Left cardiac atrium (tissue), 4 donors: Measurements from ENCODE around the gene ZBTB16. TPM values are rescaled to one million over a fixed set of nuclear protein-coding genes. Genes with fewer than 3 reads are reported as not detected.
A peak's percentile ranks its signal among the peaks of the same experiment; 100 is the strongest.

Experiments
- ATAC-seq, 2 donors: fragments of 200-7000 bp; cut with Tn5 transposase; one replicate each; pipeline ENCODE4 v1.9.1; 2020; ENCODE audit warnings: mild to moderate bottlenecking in 2 of 2, moderate library complexity in 2 of 2
- DNase-seq: peaks from one replicate; pipeline ENCODE4 v3.0.0-alpha.2; 2020
- intact Hi-C, 2 donors: fragments of 100-400 bp; cut with DNase I; formaldehyde crosslinking; loops; one replicate each; pipeline versions ENCODE4 v1.14.1 to v1.15.1; 2022 to 2023
- long read RNA-seq: library from polyadenylated mRNA; unstranded; transcript quantifications from one replicate; pipeline ENCODE4 v2.0.0, GENCODE V29; 2021
- total RNA-seq, 2 donors: library from RNA; stranded (reverse); fragmentation: NEBNext Ultra II Directional; extraction: Animal tissue kit (Norgen Biotek cat#: 25700); gene quantifications; one replicate each; pipeline ENCODE4 v1.2.1, GENCODE V29; 2021
- donor health status: DM: no; HTN: yes; CAD: no.
- donor health status: DM: no; HTN: yes; CAD: no; lungs with severe emphysema.
- donor health status: DM: yes; HTN: yes; CAD: no.
- donor health status: Dilated cardiomyopathy.

ZBTB16 gene
- total RNA-seq, result 10 to 100 TPM; 65.2 to 79.5 TPM
- long read RNA-seq, full-length matches to known transcripts, result 98 of 139 reads
- long read RNA-seq, partial matches to known transcripts, result 12 of 139 reads
- long read RNA-seq, other reads (novel, unspliced or antisense), result 29 of 139 reads

GRCh38 chr11:114059278-114059983, at the start of gene ZBTB16:
Gene ZBTB16 (plus strand): TSS chr11:114059711. CDS start chr11:114063301, 3,590 bp downstream.
- ATAC-seq (peak; percentile 78 to 80), DNase-seq (peak; percentile 91)
- intact Hi-C loops, result loop anchor here in 1 of 2 donors (5.0 kb wide), 1 partner anchor 123 kb away; no protein-coding TSS in a partner anchor

- DNase-seq (no peak), ATAC-seq (no peak)
- intact Hi-C loops, result loop anchor here in 1 of 2 donors (10.0 kb wide), 1 partner anchor 106 kb away; the partner anchor contains the start of gene HTR3B
Measured at GRCh38 chr11:114010931-114011330, 48.6 kb upstream of the ZBTB16 start.

GRCh38 chr11:114011443-114011842, 48.1 kb upstream of the ZBTB16 start:
- ATAC-seq (no peak), DNase-seq (no peak)
- intact Hi-C loops, result loop anchor here in 1 of 2 donors (10.0 kb wide), 1 partner anchor 107 kb away; the partner anchor contains the start of gene HTR3B

- DNase-seq, result no peak
- intact Hi-C loops, result loop anchor here in 1 of 2 donors (10.0 kb wide), 1 partner anchor 110 kb away; the partner anchor contains the start of gene HTR3B
- no peak for ATAC-seq
Measured at GRCh38 chr11:114015117-114015516, 44.4 kb upstream of the ZBTB16 start.

GRCh38 chr11:114016986-114017385, 42.5 kb upstream of the ZBTB16 start:
- DNase-seq, result no peak
- ATAC-seq, result no peak
- intact Hi-C loops, result loop anchor here in 1 of 2 donors (10.0 kb wide), 1 partner anchor 112 kb away; the partner anchor contains the start of gene HTR3B

GRCh38 chr11:114017723-114018122, 41.8 kb upstream of the ZBTB16 start:
- DNase-seq (no peak), ATAC-seq (peak; percentile 41 to 70)
- intact Hi-C loops, result loop anchor here in 1 of 2 donors (10.0 kb wide), 1 partner anchor 113 kb away; the partner anchor contains the start of gene HTR3B

GRCh38 chr11:114019046-114019445, 40.5 kb upstream of the ZBTB16 start:
- DNase-seq (no peak), ATAC-seq (no peak)
- intact Hi-C loops, result loop anchor here in 1 of 2 donors (10.0 kb wide), 1 partner anchor 114 kb away; the partner anchor contains the start of gene HTR3B

GRCh38 chr11:114019574-114019973, 39.9 kb upstream of the ZBTB16 start:
- ATAC-seq (no peak), DNase-seq (no peak)
- intact Hi-C loops, result loop anchor here in 1 of 2 donors (10.0 kb wide), 1 partner anchor 115 kb away; the partner anchor contains the start of gene HTR3B

- ATAC-seq, result peak in 1 of 2 donors; percentile 48
- intact Hi-C loops, result no loop called here
- no peak for DNase-seq
Measured at GRCh38 chr11:114025329-114025907, 34.1 kb upstream of the ZBTB16 start.

GRCh38 chr11:114026355-114026754, 33.2 kb upstream of the ZBTB16 start:
- ATAC-seq, result no peak
- intact Hi-C loops, result no loop called here

GRCh38 chr11:114027391-114027790, 32.1 kb upstream of the ZBTB16 start:
- DNase-seq (no peak), ATAC-seq (no peak)
- intact Hi-C loops, result no loop called here

More at GRCh38 chr11:114026355-114026754, 33.2 kb upstream of the ZBTB16 start:
- no peak for DNase-seq

- intact Hi-C loops, result no loop called here
- ATAC-seq, result no peak
- DNase-seq, result no peak
Measured at GRCh38 chr11:114027926-114028325, 31.6 kb upstream of the ZBTB16 start.

GRCh38 chr11:114031246-114031966, 28.1 kb upstream of the ZBTB16 start:
- DNase-seq, result no peak
- intact Hi-C loops, result no loop called here
- ATAC-seq, result no peak

GRCh38 chr11:114031967-114032320, 27.6 kb upstream of the ZBTB16 start:
- DNase-seq (no peak), ATAC-seq (no peak)
- intact Hi-C loops, result no loop called here

GRCh38 chr11:114033066-114033465, 26.4 kb upstream of the ZBTB16 start:
- DNase-seq (no peak), ATAC-seq (no peak)
- intact Hi-C loops, result no loop called here

GRCh38 chr11:114033572-114033971, 25.9 kb upstream of the ZBTB16 start:
- intact Hi-C loops, result no loop called here

GRCh38 chr11:114034956-114035355, 24.6 kb upstream of the ZBTB16 start:
- ATAC-seq, result no peak
- DNase-seq, result no peak
- intact Hi-C loops, result no loop called here

More at GRCh38 chr11:114033572-114033971, 25.9 kb upstream of the ZBTB16 start:
- no peak for ATAC-seq
- DNase-seq, result no peak

- DNase-seq (peak; percentile 90), ATAC-seq (peak; percentile 95)
- intact Hi-C loops, result loop anchor here (2.0 kb wide), 2 partner anchors 145 to 225 kb away; no protein-coding TSS in a partner anchor
Measured at GRCh38 chr11:114036147-114036811, 23.2 kb upstream of the ZBTB16 start.

- ATAC-seq (no peak), DNase-seq (no peak)
- intact Hi-C loops, result loop anchor here (2.0 kb wide), 2 partner anchors 144 to 224 kb away; no protein-coding TSS in a partner anchor
Measured at GRCh38 chr11:114036958-114037357, 22.6 kb upstream of the ZBTB16 start.
